Adipocyte (in vitro differentiated cells): ENCODE data around the gene NIN.

ENCODE experiments used
- DNase-seq: peaks from one replicate; pipeline ENCODE4 v3.0.0-alpha.2; 2015; ENCODE audit warnings: low read depth
- H3K27me3 ChIP-seq: replicated peaks from 2 replicates; pipeline ENCODE4 v1.7.0; 2013; ENCODE audit warnings: mild to moderate bottlenecking, low read length, moderate library complexity; ENCODE audit not compliant: control insufficient read depth, insufficient read depth
- H3K36me3 ChIP-seq: 2 replicates; pipeline ENCODE4 v1.7.0; 2013; ENCODE audit warnings: low read length, mild to moderate bottlenecking, moderate library complexity; ENCODE audit not compliant: control insufficient read depth, insufficient read depth, severe bottlenecking
- H3K4me1 ChIP-seq: 2 replicates; pipeline ENCODE4 v1.7.0; 2013; ENCODE audit warnings: mild to moderate bottlenecking, low read length, moderate library complexity; ENCODE audit not compliant: control insufficient read depth, insufficient read depth
- H3K4me3 ChIP-seq: 2 replicates; pipeline ENCODE4 v1.7.0; 2013; ENCODE audit warnings: mild to moderate bottlenecking, low read length, moderate library complexity
- H3K9ac ChIP-seq: 2 replicates; pipeline ENCODE4 v1.7.0; 2013; ENCODE audit warnings: mild to moderate bottlenecking, low read length, moderate library complexity
- H3K9me3 ChIP-seq: 2 replicates; pipeline ENCODE4 v1.7.0; 2013; ENCODE audit warnings: mild to moderate bottlenecking, low read length, moderate library complexity; ENCODE audit not compliant: control insufficient read depth

The NIN gene

DNA sequence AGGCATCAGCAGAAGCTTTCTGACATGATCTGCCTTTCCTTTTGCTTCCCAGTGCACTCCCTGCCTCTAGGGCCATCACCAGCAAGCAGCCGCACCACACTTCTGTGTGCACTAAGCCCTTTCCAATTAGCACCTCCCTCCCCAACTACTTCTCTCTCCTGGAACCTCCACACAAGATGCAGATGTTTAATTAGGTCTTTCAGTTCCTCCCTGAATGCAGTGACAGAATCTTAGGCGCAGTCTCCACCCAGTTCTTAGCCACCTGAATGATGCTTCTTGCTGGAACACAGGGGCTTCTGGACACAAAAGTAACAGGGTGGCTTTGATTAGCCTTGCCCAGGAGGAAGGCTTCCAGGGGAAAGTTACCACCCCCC is 32.9 kb downstream of the NIN start:
- H3K27me3 ChIP-seq = no peaks in the 10 kb centered on the region
- no peak overlapping the region for H3K9ac ChIP-seq
- H3K9me3 ChIP-seq = no peaks in the 10 kb centered on the region
- H3K36me3 ChIP-seq = peaks cover 4% of the 10 kb centered on the region
- no peak overlapping the region for H3K4me3 ChIP-seq
- no peak for DNase-seq
- H3K4me1 ChIP-seq = peaks cover 5% of the 10 kb centered on the region

DNA sequence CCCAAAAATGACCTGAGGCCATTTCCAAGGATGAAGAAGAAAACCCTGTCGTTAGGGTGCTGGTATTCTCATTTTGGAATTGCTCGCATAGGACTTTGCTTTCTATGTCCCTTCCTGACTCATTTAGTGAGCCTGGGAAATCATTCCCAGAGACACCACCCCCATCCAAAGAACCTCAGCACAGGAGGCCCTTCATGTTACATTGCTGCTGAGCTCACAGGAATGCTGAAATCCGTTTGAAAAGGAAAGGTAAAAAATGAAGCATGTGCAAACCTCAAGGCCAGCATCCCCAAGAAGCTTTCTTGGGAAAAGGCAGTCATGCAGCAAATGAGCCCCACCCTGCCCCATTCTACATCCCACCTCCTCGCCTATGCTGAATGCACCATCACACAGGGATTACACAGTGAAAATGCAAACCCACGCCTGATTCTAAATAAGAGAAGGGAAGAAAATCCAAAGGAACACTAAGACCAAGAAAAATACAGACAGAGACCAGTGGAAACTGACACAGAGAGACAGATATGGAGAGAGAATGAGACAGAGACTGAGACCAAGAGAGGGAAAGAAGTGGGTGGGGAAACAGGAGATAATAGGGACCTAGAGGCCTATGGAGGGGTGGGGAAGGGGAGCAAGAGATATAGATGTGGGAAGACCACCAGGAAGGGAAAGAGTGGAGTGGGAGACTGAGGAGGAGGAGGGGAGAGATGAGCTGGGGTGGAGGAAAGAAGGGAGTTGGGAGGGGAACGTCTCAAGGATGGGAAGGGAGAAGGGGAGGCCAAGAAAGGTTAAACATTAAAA is 33.5 kb downstream of the NIN start:
- H3K36me3 ChIP-seq = peaks cover 7% of the 10 kb centered on the region

DNA sequence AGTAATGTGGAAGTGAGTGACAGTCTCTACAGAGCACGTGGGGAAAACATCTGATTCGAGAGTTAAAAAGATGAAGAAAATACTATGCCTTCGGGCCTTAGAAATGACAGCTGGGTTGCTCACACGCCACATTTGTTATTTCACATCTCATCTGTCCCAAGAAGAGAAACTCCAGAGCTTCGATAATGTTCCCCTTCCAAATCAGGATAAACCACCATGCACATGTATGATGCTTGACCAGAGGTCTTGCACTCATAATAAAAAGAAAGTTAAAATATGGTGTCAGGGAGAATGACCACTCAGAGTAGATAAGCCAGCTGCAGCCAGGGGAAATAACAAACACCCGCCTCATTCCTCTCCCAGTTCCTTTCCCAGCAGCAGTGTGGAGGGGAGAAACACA is 34.6 kb downstream of the NIN start:
- no peaks in the 10 kb centered on the region for H3K27me3 ChIP-seq
- no peak for DNase-seq
- H3K36me3 ChIP-seq = peaks cover 12% of the 10 kb centered on the region
- peaks cover 2% of the 10 kb centered on the region for H3K4me1 ChIP-seq
- H3K9me3 ChIP-seq = no peaks in the 10 kb centered on the region
- H3K4me3 ChIP-seq = no peak overlapping the region
- no peak overlapping the region for H3K9ac ChIP-seq

More for the DNA sequence above, 33.5 kb downstream of the NIN start:
- Histone ChIP-seq H3K4me3 (no peak overlapping the region), H3K27me3 (no peaks in the 10 kb centered on the region), H3K4me1 (peaks cover 5% of the 10 kb centered on the region), H3K9me3 (no peaks in the 10 kb centered on the region), H3K9ac (no peak overlapping the region)
- DNase-seq = no peak

DNA sequence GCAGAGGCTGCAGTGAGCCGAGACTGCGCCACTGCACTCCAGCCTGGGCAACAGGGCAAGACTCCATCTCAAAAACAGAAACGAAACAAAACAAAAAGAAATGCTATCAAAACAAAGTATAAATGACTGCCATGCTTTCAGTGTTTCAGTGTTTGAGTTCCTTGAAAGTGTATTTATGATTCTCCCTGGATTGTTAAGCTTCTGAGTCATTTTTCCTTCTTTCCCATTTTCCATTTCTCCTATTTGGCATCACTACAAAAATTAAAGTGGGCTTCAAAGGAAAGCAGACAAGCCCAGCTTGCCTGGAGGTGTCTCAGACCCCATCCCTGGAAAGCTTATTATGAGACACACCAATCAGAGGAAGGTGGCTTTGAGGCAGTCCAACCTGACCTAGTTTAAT is 35.1 kb downstream of the NIN start:
- Histone ChIP-seq H3K9me3 (no peaks in the 10 kb centered on the region), H3K9ac (no peak overlapping the region), H3K27me3 (no peaks in the 10 kb centered on the region), H3K4me3 (no peak overlapping the region), H3K4me1 (no peaks in the 10 kb centered on the region), H3K36me3 (peaks cover 16% of the 10 kb centered on the region)
- no peak for DNase-seq

DNA sequence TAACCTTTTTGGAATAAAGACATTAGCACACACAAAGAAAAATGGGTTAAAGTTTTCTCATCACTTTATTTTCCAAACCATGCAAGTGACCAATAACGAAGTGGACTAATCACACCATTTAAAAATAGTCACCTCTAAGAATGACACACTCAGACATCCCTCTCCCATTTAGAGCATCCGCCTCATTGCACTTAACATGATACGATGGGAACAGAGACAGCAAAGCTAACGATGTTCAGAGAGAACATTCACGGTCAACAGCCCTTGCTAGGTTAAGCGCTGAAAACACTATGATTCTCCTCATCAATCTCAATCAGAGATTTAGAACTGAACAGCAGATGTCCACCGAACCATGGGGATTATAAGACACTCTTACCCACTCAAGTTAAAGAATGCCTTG is 35.8 kb downstream of the NIN start:
- Histone ChIP-seq H3K4me1 (no peaks in the 10 kb centered on the region), H3K9ac (no peak overlapping the region), H3K4me3 (no peak overlapping the region), H3K27me3 (no peaks in the 10 kb centered on the region), H3K9me3 (no peaks in the 10 kb centered on the region), H3K36me3 (peaks cover 16% of the 10 kb centered on the region)
- no peak for DNase-seq

- no peak overlapping the region for H3K4me3 ChIP-seq
- H3K9me3 ChIP-seq = no peaks in the 10 kb centered on the region
- H3K9ac ChIP-seq = no peak overlapping the region
- H3K27me3 ChIP-seq = no peaks in the 10 kb centered on the region
- no peaks in the 10 kb centered on the region for H3K4me1 ChIP-seq
- DNase-seq = no peak
- H3K36me3 ChIP-seq = peaks cover 16% of the 10 kb centered on the region
Measured at GRCh38 chr14:50794068-50794645, 36.8 kb downstream of the NIN start.

DNA sequence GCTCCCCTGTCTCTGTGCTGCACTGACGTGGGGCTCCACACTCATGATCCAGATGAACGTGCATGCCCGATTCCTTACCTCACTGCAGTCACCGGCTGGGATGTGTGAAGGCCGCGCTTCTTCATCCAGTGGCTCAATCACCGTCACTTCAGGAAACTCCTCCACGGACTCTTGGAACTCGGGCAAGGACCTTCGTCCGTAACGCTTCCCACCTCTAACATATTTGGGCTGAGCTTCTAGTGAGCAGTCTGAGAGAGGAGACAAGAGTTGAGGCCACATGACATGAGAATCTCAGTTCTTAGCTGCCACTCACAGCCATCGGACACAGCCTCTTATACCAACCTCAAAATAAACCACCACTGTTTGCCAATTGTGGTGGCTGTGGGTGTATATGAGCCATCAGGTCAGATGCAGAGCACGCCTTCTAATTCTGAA is 38.3 kb downstream of the NIN start:
- Histone ChIP-seq H3K4me3 (no peak overlapping the region), H3K27me3 (no peaks in the 10 kb centered on the region), H3K4me1 (no peaks in the 10 kb centered on the region), H3K9me3 (no peaks in the 10 kb centered on the region), H3K9ac (no peak overlapping the region), H3K36me3 (peaks cover 16% of the 10 kb centered on the region)
- DNase-seq = no peak

GRCh38 chr14:50792051-50792477 is 38.9 kb downstream of the NIN start:
- H3K36me3 ChIP-seq = peaks cover 16% of the 10 kb centered on the region
- H3K4me1 ChIP-seq = no peaks in the 10 kb centered on the region
- H3K9me3 ChIP-seq = no peaks in the 10 kb centered on the region

GRCh38 chr14:50791201-50791600 is 39.8 kb downstream of the NIN start:
- no peaks in the 10 kb centered on the region for H3K27me3 ChIP-seq
- H3K4me3 ChIP-seq = no peak overlapping the region
- H3K9ac ChIP-seq = no peak overlapping the region
- no peaks in the 10 kb centered on the region for H3K9me3 ChIP-seq
- no peak for DNase-seq
- no peaks in the 10 kb centered on the region for H3K4me1 ChIP-seq
- peaks cover 16% of the 10 kb centered on the region for H3K36me3 ChIP-seq

More at GRCh38 chr14:50792051-50792477, 38.9 kb downstream of the NIN start:
- no peak overlapping the region for H3K9ac ChIP-seq
- DNase-seq = no peak
- H3K4me3 ChIP-seq = no peak overlapping the region
- H3K27me3 ChIP-seq = no peaks in the 10 kb centered on the region

GRCh38 chr14:50790589-50790988 is 40.4 kb downstream of the NIN start:
- no peaks in the 10 kb centered on the region for H3K4me1 ChIP-seq
- no peaks in the 10 kb centered on the region for H3K27me3 ChIP-seq
- peak; percentile 27 for DNase-seq
- no peak overlapping the region for H3K4me3 ChIP-seq
- no peaks in the 10 kb centered on the region for H3K9me3 ChIP-seq
- no peak overlapping the region for H3K9ac ChIP-seq
- peaks cover 16% of the 10 kb centered on the region for H3K36me3 ChIP-seq

GRCh38 chr14:50786751-50787464 is 44.1 kb downstream of the NIN start:
- Histone ChIP-seq H3K9ac (no peak overlapping the region), H3K4me3 (no peak overlapping the region), H3K36me3 (peaks cover 4% of the 10 kb centered on the region), H3K4me1 (no peaks in the 10 kb centered on the region), H3K27me3 (no peaks in the 10 kb centered on the region), H3K9me3 (no peaks in the 10 kb centered on the region)
- no peak for DNase-seq
